CD4-positive, alpha-beta T cell treated with Interleukin-10 for 1 hour (primary cell): ENCODE measurements around the gene FAAH.

Source experiments
- DNase-seq: peaks from one replicate; pipeline ENCODE4 v3.0.0-alpha.2; 2020

Gene FAAH

GRCh38 chr1:46423574-46424240 is 29.6 kb downstream of the FAAH start:
- DNase-seq = no peak

DNA sequence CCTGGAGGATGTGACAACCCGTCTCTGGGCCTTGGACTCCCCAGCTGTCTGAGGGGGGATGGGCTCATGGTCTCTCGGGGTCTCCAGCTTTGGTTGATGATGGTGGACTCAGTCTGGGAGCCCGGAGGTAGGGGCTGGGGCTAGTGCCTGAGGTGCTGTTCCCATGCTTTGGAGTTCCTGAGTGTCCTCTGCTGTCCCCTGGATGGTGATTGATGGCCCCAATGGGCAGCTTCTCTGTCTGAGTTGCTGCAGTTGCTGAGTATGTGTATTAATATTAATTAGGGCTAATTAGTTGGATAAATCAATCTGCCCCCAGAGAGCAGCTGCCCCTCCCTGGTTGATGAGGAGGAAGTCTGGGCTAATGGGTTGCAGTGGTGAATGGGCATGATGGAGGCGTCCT is 30.6 kb downstream of the FAAH start:
- DNase-seq = no peak

GRCh38 chr1:46425726-46426125 is 31.6 kb downstream of the FAAH start:
- DNase-seq = no peak

DNA sequence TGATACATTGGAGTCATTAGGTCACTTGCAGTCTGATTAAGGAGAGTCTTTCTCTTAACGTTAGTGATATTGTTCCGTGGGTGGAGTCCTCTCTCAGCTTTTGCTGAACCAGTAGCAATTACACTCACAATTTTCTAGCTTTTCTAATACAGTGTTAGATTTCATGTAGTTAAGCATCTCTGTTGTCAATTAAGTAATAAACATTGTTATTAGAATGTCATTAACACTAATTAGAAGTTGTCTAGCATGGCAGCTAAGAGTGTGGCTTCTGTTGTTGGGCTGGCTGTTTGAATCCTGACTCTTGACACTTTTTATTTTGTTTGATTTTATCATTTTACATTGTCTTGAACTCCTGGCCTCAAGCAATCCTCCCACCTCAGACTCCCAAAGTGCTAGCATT is 33.4 kb downstream of the FAAH start:
- DNase-seq = no peak

DNA sequence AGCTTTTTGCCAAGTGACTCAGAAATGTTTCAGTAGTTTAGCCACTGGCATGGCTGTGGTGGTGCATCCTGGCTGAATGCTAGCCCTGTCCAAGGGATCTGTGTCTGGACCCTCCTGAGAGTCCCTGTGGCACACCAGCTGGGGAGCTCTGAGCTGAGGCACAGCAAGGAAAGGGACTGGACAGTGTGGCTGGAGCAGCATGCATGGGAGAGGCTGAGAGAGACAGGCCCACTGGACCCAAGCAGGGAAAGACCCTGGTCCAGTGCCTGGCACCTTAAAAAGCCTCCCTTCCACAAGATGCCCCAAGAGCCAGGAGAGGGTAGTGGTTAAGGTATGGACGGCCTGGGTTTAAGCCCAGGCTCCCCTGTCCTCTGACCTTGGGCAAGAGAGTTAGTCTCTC is 35.3 kb downstream of the FAAH start:
- DNase-seq = no peak

DNA sequence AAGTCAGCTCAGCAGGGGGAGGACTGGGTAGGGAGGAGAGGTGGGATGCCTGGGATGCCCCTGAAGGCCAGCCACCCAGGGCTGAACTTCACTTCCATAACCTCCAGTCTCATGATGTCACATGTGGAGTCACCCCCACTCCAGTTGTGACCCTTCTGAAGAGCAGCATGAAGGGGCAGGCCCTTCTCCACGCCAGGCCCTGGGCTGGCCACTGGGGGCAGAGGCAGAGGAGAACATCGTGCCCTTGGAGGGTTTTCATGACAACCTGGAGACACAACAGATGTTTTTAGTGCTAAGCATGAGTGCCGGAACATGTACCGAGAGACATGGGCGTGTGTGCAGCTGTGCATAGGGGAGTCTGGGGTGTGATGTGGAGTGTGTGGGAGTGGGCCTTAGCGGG is 37.6 kb downstream of the FAAH start:
- DNase-seq = no peak

DNA sequence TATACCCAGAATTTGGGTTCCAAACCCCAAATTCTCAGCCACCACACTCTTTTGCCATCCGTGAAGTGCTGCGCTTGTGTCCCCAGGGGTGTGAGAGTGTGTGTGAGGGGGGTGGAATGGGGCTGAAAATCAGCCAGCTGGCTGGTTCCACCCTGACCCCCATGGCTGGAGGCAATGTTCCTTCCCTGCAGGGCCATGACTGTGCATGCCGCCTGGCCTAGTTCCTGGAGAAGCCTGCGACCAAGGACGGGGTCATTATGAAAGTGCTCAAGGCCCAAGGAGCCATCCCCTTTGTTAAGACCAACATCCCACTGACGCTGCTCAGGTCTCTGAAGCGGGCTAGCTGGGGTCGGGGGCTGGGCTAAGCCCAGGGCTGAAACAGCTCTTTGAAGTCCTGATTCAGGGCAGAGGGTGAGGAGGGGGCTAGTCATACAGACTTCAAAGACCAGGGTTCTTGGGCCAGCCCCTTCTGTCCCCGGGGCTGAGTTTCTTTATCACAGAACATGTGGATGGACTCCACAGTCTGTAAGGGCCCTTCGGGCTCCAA is 38.7 kb downstream of the FAAH start:
- no peak for DNase-seq

DNA sequence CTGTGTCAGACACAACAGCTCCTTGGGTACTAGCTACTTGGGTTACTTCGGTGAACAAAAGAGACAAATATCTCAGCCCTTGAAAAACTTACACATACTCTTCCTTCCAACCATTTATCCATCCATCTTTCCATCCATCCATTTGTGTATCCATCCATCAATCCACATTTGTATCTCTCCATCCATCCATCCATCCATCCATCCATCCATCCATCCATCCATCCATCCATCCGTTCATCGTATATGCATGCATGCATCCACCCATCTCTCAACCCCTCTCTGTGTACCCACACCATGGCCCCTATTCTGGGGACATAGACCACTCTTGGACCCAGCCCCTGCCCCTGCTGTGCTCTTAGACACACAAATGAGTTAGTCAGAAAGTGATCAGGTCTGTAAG is 40.2 kb downstream of the FAAH start:
- DNase-seq = no peak

DNA sequence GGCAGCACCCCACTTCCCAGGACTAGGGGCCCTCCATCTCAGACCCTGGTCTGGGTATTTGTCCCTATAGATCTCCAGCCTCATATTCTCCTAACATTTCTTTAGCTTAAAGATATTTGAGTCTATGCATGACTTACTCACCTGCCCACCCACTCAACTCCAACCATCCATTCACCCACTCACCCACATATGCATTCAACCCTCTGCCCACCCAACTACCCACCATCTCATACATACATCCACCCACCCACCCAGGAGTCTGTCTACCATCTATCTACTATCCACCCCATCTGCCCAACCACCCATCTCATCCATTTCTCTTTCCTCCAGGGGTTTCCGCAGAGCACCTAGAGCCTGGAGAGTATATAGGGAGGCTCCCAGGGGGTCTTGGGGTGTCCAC is 42.7 kb downstream of the FAAH start:
- DNase-seq = no peak

DNA sequence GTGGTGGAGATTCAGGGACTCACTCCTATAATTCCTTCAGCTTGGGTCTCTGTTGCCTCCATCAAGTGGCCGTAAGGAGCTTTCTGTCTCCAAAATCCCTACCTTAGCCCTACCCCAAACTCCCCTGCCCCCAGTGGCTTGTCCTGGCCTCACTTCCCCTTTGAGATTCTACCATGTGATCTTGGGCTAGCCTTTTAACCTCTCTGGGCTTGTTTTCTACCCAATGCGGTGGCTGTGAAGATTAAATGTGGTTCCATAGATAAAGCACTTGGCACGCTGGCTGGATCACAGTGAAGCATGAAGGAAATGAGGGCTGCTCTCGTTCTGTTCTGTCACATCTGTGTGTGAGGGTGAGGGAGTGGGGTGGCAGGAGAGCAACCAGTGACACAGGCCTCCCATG is 43.6 kb downstream of the FAAH start:
- no peak for DNase-seq

GRCh38 chr1:46438346-46438745 is 44.2 kb downstream of the FAAH start:
- DNase-seq = no peak

DNA sequence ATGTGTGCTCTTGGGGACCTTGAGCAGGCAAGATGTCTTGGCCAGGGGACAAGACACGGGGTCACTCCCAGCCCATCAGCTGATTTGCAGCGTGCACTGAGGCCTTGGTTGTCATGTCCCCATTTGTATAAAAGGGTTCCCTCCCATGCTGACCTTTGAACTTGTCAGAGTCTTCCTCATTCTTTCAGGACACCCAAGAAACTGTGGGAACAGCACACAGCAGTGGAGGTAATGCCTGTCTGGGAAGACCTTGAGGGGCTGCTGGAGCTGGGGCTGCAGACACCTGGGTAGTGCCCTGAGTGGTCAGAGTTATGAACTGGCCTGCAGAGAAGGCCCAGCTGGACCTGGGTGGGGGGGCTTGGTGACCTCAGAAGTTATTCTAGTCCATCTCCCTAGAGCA is 46.4 kb downstream of the FAAH start:
- DNase-seq = no peak

DNA sequence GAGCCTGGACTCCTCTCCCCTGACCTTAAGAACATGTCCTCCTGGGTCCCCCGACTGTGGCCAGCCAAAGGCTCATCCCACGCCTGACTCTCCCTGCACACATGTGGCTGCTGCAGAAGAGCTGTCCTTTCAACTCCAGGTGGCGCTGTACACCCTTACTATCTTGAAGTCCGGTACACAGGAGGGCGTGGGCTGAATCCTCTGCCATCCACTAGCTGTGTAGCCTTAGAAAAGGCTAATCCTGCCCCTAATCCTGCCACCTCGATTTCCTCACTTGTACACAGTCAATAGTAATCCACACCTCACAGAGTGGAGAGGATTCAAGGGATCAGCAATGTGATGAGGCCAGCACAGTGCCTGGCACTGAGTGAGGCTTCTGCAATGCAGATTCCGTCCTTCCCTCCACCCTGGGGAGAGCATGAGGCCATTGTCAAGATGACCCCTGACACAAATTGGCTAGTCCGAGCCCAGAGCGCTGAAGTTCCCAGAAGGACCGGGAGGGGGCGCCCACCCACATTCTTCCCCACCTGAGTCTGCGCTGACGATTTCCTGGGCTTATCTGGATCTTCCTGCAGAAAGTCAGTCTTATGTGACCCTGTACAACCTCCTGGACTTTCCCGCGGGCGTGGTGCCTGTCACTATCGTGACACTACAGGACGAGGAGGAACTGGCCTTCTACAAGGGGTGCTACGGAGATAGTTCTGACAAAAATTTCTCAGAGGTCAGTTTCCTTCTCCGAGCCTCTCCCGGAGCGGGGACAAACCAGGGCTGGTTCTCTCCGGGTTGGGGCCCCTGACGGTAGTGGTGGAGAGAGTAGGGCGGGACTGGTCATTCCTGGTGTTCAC is 48.4 kb downstream of the FAAH start:
- DNase-seq = peak; percentile 70

DNA sequence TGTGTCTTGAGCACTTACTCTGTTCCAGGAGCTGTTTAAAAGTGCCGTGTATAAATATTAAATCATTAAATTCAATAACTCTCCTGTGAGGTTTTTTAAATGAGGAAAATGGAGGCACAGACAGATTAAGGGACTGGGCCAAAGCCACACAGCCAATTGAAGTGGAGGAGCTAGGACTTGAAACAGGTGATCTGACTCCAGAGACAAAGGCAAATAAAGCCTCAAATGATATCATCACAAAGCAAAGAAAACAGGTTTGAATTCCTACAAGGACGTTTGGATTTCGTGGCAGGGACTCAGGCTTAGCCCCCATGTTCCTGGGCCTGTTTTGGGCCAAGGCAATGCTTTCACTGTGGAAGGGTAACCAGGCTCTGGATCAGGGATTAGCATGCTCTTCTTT is 50.3 kb downstream of the FAAH start:
- no peak for DNase-seq

DNA sequence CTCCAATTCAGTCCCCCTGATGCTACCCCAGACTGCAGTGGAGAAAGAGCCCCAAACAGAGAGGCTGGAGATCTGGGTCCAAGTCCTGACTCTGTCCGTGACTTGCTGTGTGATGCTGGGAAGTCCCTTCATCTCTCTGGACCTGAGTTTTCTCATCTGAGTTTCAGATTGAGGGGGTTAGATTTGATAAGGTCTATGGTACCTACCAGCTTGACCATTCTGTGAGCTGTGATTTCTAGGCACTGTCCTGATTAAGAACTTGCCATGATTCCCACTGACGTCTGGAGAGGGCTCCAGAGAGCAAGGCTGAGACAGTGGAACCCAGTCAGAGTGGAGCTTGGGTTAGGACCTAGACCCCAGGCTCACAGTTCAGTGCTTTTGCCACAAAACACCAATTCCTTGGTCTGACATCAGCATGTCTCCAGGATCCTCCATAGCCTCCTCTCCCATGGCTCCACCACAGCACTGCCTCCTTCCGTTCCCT is 51.7 kb downstream of the FAAH start:
- DNase-seq = no peak

- peak; percentile 72 for DNase-seq
Observed at GRCh38 chr1:46446646-46447498, 52.8 kb downstream of the FAAH start.

DNA sequence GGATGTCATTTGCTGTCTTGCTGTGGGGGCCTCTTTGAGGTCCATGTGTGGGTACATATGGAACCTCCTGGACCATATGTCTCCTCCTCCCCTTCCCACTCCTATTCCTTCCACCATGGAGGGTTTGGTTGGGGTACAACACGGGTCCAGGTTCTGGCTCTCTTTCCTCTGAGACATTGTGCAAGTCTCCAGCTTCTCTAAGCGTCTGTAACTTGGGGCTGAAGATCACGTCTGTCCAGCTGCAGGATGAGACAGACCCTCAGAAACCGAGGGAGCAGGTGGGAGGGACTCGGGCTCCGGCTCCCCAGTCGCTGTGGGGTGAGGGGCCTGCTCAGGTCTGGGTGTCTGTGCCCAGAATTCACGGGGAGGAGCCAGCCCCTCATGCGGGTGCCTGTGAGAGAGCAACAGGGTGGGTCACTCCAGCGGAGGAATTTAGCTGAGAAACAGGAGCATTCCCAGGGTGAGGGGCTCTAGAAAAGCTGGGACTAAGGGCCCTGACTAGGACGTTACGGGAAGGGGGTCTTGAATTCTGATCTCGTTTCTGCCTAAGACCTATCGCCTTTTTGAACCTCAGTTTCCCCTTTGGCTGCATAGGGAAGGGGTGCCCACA is 53.5 kb downstream of the FAAH start:
- DNase-seq = no peak

DNA sequence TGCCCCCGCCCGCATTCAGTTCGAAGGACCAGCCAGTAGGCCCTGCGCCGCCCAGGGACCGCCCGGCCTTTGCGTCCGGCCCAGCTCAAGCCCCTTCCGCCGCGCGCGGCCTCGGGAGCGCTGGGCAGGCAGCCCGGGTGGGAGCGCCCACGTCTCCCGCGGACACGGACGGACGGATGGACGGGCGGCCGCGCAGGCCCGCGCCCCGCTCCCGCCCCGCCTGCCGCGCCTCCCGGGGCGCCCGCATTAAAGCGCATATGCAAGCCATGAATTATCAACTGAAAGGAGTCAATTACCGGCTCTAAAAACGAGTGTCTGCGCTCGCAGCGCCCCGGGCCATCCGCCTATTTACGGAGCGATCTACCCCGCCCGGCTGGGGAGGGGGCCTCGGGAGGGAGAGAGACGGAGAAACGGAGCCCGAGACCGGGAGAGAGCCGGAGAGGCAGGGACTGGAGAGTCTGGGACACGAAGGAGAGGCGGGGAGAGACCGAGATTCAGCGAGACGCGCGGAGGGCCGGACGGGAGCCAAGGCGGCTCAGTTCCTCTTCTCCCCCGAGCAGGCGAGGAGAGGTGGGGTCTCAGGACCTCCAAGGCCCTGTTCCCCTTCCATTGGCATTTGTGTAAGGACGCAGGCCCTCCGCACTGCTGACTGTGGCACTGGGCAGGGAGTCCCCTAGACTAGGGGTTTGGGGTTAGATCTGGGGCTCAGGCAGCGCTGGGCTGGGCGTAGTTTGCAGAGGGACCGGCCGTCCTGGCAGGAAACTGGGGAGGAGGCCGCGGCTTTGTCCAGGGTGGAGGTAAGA is 54.2 kb downstream of the FAAH start:
- DNase-seq = no peak

DNA sequence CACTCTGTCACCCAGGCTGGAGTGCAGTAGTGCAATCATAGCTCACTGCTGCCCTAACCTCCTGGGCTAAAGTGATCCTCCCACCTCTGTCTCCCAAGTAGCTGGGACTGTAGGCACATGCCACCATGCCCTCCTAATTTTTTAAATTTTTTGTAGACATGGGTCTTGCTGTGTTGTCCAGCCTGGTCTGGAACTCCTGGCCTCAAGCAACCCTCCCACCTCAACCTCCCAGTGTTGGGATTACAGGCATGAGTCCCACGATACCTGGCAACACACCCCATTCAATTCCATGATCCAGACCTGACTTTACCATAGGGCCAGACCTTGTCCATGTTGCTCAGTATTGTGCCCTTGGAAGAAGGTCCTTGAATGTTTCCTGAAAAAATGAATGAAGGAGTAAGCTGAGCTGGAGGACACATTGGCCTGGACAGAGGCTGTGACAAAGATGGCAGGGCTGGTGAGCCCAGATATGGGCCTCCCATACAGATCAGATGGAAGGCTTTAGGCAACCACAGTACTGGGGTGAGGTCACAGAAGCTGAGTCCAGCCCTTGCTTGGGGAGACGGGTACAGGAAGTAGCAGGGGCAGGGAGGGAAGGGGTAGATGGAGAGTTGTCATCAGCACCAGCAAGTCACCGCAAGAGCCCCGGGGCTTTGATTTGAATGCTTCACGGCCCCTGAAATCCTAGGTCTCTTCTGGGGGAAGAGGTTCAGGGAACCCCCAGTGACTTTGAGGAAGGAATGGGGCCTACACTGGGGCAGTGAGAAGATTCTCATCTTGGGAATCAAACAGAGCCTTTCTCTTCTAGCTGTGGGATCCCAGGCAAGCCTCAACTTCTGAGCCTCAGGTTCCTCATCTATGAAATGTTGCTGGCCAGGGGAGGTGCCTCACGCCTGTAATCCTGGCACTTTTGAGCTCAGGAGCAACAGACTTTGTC is 55.4 kb downstream of the FAAH start:
- no peak for DNase-seq

DNA sequence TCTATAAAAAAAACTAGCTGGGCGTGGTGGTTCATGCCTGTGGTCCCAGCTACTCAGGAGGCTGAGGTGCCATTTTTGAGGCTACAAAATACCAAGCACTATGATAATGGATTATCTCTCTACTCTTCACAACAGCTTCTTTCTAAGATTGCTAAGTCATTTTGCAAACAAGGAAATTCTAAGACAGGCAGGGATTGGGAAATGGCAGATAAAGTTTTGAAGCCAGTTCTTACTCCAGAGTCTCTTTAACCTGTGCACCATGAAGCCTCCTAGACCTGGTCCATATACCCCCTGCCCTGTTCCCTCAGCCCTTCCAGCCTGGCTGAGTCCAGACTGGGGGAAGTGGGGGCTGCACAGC is 56.0 kb downstream of the FAAH start:
- no peak for DNase-seq
